DMS53 treated with DMSO at 0.1 percent for 48 hours (cell line): ENCODE measurements around the gene TMEM120A.

Source experiments
- DNase-seq: peaks from one replicate; lab custom pipeline; 2025; ENCODE audit not compliant: unreplicated experiment; lab: John Stamatoyannopoulos, UW

TMEM120A gene

DNA sequence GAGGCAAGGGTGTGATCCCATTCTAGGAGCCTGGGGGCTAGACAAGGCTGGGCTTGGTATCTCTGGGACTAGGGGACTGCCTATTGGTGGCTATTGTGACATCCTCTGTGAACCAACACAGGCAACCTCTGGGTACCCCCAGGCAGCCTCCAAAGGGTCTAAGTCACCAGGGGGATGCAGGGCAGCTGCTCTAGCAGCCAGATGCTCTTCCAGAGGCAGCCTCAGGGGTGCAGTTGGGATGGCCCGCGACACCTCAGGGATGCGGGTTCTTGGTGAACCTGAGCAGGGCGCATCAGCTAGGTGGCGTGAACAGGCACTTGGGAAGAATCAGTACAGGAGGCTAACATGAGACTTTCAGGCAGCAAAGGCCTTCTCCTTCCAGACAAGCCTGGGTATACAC is 1.6 kb upstream of the TMEM120A start:
- DNase-seq: no peak

GRCh38 chr7:75995052-75995471 is 667 bp upstream of the TMEM120A start:
- DNase-seq: no peak

- DNase-seq: peak; percentile 40
These were observed 557 bp downstream of the TMEM120A start for GRCh38 chr7:75993689-75994387.

DNA sequence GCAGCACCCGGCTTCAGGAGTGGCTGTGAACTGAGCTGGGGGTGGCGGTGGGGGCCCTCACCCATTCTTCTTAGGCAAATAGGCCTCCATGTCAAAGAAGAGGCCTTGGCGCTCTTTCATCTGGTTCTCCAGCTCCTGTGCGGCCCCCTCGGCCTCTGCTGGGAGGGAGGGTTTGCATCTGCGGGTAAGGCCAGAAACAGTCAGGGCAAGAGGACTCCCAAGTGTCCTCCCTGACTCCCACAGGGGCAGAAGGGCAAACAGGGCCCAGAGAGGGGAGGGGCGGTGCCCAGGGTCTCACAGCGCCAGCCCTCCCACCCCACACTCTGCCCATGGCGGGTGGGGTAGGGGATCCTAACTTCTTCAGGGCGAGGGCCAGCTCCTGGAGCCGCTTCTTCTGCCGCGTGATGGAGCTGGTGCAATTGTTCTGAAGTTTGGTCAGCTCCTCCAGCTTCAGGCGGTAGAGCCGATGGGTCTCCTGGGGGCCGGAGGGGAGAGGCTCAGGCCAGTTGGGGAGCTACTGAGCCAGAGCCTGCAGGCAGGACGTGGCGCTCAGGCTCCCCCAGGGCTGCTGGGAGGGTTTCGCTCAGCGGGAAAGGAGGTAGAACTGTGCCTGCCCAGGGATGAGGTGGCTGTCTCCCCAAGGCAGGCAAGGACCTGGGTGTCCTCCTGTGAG is 2.2 kb downstream of the TMEM120A start:
- DNase-seq: no peak

GRCh38 chr7:75991531-75992082 is 2.8 kb downstream of the TMEM120A start:
- DNase-seq: no peak

DNA sequence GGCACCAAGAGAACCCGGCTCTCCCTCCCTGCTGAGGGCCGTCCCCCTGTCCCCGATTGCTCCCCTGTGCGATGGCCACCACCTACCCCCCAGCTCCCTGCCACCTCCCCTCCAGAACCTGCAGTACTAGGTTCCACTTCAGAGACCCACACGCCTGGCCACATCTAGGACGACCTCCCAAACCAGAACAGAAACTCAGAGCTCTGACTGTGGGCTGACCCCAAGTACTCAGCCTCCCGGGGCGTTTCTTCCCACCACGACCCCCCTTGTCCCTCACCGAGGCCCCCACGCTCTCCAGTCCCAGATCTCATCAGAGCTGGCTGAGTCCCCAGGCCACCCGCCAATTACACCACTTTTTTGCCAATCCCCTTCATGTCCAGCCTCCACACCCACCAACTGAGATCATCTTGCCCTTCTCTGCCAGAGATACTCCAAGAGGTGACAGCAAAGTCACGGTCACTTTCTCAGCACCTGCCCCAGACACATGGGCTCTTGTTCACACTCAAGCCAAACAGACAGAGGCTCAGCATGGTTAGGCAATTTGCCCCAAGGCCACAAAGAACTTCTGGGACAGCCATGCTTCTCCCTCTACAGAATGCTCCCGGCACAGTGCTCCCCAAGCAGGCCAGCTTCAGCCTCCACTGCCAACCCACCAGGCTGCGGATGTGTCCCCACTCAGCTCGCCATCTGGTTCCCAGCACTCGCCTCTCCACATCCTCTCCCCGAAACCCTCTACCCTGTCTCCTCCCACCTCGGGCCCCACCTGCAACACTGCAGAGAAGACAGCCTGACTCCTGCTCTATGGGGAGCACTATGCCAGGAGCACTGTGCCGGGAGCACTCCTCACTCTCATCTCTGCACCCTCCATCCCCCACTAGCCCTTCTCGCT is 4.7 kb downstream of the TMEM120A start:
- DNase-seq: no peak

DNA sequence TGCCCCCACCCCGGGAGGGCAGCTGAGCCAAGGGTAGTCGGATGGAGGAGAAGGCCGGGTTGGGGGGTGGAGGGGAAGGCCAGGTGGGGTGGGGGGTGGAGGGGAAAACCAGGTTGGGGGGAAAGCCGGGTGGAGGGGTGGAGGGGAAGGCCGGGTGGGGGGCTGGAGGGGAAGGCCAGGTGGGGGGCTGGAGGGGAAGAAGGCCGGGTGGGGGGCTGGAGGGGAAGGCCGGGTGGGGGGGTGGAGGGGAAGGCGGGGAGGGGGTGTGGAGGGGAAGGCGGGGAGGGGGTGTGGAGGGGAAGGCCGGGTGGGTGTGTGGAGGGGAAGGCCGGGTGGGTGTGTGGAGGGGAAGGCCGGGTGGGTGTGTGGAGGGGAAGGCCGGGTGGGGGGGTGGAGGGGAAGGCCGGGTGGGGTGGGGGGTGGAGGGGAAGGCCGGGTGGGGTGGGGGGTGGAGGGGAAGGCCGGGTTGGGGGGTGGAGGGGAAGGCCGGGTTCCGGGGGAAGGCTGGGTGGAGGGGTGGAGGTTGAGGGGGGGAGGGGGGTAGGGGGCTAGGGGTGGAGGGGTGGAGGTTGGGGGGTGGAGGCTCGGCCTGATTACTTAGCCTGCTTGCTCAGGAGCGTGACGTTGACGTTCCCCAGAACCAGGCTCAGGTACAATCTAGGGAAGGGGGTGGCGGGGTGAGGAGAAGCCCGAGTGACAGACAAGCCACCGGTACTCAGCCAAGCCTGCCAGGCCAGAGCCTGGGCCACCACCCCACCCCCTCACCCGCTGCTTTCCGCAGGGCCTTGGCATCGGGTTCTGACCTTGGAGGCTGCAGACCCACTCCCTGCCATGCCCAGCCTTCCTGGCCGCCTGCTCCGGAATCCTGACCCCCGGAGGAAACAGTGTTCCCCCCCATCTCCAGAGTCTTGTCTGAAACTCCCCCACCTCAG is 5.6 kb downstream of the TMEM120A start:
- DNase-seq: no peak

DNA sequence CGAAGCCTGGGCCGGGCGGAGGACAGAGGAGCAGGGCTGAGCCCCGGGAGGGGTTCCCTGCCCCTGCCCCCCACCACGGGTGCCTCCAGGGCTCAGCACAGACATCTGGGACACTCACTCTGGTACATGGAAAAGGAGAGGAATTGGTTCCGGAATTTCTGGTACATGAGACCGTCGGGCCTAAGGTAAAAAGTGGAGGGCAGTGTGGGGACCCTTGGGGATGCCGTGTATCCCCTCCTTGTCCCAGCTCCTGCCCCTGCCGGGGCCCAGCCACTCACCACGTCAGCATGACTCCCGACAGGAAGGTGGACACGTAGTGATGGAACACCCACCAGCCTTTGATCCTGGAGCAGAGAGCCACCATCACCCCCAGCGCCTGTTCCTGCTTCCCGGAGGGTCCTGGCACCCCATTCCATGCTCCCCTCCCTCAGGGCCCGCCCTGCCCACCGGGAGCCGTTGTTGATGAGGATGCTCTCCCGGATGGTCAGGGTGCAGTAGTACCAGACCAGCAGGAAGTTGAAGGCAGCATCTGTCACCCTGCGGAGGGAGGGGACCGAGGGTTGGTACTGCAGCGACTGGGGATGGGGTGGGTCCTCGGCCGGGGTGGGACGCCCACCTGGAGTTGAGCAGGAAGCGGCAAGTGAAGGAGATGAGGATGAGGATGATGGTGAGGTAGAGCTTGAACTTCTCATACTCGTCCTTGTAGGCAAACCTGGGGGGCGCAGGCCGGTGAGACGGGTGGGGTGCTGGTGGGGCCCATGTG is 6.4 kb downstream of the TMEM120A start:
- no peak for DNase-seq

DNA sequence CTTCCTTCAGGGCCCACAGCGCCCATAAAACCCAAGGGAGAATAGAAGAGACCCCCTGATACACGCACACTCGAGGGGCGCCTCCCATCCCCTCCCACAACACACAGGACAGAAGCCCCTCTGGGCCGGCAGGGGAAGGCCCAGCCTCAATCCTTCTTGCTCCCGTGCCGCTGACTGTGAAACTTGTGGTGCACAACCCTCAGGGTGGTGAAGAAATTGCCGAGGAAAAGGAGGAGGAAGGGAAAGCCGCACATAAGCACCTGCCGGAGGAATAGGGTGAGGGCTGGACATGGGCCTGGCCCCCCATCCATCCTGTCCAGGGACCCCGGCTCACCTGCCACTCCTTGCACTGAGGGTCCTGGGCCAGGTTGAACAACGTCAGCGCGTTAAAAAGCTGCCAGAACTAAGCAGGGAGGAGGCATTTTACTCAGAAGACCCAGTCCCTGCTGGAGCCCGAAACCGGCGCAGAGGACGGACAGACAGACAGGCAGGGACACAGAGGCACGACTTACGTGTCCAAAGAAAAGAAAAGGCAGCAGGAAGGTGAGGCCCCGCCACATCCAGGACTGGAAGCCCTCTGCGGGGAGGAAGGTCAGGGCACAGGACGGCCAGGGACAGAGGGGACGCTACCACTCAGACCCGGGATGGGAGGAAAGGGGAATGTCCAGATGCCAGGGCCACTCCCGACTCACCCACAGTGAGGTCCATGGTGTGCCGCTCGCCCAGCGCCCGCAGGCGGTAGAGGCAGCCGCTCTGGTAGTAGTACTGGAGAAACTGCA is 7.2 kb downstream of the TMEM120A start:
- no peak for DNase-seq

- no peak for DNase-seq
These were observed 8.1 kb downstream of the TMEM120A start for GRCh38 chr7:75986147-75986781.

- no peak for DNase-seq
These were observed 8.8 kb downstream of the TMEM120A start for GRCh38 chr7:75985518-75986146.

GRCh38 chr7:75985009-75985517 is 9.3 kb downstream of the TMEM120A start:
- no peak for DNase-seq

DNA sequence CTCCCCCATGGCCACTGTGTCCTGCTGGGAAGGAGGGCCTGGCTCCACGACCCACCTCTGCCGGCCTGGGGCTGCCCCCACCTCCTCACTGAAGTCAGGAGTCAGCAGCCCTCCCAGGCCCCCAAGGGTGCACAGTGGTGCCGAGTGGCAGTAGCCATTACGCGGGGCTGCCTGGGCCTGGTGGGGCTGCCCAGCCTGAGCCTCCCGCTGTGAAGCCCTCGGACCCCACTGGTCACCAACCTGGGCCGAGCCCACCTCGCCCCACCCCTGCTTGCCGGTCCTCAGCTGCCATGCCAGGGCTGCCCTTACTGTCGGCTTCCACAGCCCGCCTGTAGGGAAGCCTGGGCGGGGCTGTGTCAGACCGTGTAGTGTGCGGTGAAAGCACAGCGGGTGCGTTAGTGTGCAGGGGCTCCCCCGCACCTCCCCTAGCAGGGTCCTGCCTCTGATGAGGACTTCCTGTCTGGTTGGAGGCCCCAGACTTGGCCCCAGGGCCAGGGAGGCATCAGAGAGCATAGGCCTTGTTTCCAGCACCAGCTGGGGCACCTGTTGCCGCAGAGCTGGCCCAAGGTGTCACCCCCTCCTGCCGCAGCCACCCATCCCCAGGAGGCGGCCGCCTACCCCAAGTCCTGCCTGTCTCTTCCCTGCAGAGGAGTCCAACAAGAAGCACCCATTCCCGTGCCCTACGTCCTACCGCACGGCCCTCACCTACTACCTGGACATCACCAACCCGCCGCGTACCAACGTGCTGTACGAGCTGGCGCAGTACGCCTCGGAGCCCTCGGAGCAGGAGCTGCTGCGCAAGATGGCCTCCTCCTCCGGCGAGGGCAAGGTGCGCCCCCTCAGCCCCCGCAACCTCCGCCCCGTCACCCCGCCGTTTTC is 10.0 kb downstream of the TMEM120A start:
- DNase-seq: no peak

GRCh38 chr7:75983471-75984129 is 10.8 kb downstream of the TMEM120A start:
- no peak for DNase-seq

DNA sequence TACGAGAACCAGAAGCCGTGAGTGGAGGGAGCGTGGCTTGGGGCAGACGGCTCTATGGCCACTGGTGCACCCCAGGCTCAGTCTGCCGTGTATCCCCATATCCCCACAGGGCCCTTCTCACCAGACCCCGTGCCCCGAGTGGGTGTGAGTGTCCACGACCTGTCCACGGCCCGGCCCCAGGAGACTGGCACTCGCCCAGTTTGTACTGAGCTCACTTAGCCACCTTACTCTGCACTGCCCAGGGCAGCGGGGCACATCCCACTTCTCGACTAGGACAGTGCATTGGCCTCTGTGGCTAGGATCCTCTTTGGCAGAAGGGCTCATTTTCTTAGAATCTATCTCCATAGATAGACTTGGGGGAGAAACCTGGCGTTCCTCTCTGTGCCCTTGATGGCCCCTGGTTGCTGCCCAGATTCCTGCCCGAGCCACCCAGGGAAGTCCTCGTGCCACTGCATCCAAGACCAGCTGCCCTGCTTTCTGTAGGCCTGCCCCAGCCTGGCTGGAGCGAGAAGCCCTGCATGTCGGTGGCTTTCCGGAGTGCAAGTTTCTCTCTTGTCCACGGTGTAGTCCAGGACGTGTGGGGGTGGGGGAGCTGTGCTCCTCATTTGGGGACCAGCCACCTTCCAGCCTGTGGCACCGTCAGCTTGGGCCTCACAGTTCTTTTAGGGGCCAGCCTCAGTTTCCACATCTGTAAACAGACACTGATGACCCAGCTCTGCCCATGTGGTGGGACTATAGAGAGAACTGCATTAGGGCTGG is 11.9 kb downstream of the TMEM120A start:
- DNase-seq: no peak
